Activated T-cell treated with anti-CD3 and anti-CD28 coated beads, Interleukin-2, amount 50 U/mL, for 48 hours (primary cell): ENCODE data around the gene ZNF862.
"Not testable (repeated sequence)": the region's sequence is repeated elsewhere in the genome, so short reads cannot be mapped to it uniquely, and the experiment has no call there.

Source experiments
- DNase-seq, 2 experiments: peaks; one replicate each; pipeline ENCODE4 v3.0.0-alpha.2; 2020

Gene ZNF862

GRCh38 chr7:149825567-149826343 is 12.4 kb upstream of the ZNF862 start:
- DNase-seq: no peak

GRCh38 chr7:149826344-149827088 is 11.7 kb upstream of the ZNF862 start:
- DNase-seq: no peak

DNA sequence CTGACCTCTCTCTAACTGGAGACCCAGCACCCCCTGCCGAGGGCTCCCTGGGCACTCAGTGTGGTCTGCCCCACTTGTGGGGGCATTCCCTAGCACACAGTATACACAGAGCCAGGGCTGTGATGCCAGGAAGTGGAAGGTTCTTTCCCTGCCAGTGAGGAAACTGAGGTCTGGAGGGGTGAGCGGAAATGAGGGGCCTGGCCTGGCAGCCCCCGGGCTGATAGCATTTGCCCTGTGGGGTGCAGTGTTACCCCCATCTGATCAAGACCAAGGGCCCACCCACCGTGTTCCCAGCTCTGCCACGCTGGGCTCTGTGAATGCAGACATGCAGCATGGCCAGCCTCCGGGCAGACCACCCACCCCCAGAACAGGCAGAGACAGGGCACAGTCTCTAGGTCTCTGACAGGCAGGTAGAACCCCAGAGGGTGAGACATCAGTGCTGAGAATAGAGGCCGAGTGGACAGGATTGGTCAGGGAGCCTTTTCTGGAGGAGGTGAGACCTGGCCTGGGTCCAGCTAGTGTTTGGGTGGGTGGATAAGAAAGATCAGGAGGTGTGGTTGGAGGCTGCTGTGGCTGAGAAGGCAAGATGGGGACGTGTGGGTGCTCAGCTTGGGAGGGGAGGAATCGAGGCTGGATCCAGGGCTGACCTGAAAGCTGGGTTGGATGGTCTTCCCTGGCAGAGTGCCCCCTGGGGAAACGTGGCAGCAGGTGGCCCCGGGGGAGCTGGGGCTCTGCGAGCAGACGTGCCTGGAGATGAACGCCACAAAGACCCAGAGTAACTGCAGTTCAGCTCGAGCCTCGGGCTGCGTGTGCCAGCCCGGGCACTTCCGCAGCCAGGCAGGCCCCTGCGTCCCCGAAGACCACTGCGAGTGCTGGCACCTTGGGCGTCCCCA is 10.8 kb upstream of the ZNF862 start:
- DNase-seq: no peak

- DNase-seq: no peak
Observed at GRCh38 chr7:149828357-149829309, 9.5 kb upstream of the ZNF862 start.

- DNase-seq: not testable (repeated sequence)
Observed at GRCh38 chr7:149830527-149830926, 7.6 kb upstream of the ZNF862 start.

DNA sequence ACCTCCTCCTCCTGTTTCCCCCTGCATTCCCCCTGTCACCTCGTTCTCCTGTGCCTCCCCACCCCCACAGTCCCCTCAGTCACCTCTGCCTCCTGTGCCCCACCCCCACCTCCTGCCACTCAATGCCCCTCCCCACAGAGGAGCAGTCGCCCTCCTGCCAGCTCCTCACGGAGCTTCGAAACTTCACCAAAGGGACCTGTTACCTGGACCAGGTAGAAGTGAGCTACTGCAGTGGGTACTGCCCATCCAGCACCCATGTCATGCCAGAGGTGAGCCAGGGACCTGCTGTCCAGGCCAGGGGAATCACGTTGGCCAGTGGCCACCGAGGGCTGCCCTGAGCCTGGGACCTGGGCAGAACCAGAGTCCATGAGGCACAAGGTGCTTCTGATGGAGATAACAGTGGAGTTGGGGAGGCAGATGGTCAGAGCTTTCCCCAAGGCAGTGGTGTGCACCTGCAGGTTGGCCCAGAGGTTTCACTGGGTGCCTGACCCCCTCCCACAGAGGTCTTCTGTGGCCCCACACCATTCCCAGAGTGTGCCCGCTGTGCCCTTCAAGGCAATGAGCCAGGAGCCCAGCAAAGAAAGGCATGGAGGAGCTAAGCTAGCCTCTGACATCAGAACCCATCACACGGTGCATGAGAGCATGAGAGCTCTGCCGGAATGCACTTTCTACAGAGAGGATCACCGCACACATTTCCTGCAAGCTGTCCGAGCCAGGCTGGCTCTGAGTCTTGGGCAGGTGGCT is 7.0 kb upstream of the ZNF862 start:
- no peak for DNase-seq

- no peak for DNase-seq
Observed at GRCh38 chr7:149831741-149832219, 6.4 kb upstream of the ZNF862 start.

DNA sequence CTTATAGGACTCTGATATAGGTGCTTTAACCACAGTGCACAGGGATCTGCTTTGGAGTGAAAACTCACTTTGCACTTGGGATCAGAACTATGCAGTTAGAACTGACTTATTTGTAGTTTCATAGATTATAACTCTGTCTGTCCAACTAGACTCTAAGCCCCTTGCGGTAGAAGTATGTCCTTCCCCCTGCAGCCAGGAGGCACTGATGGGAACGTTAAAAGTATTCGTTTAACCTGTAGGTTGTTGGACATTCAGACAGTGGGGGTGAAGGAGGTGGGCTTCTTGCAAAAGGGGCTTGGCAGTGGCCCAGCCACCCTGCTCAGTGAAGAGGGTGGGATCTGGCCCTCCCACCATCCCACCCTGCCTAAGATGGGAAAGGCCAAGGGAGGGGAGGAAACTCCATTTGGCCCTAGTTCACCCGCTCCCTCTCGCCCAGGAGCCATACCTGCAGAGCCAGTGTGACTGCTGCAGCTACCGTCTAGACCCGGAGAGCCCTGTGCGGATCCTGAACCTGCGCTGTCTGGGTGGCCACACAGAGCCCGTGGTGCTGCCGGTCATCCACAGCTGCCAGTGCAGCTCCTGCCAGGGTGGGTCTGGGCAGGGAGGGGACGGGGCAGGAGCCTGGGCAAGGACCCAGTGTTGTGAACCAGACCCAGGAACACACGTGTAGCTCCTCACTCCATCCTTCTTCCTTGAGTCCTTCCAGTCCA is 5.7 kb upstream of the ZNF862 start:
- no peak for DNase-seq

DNA sequence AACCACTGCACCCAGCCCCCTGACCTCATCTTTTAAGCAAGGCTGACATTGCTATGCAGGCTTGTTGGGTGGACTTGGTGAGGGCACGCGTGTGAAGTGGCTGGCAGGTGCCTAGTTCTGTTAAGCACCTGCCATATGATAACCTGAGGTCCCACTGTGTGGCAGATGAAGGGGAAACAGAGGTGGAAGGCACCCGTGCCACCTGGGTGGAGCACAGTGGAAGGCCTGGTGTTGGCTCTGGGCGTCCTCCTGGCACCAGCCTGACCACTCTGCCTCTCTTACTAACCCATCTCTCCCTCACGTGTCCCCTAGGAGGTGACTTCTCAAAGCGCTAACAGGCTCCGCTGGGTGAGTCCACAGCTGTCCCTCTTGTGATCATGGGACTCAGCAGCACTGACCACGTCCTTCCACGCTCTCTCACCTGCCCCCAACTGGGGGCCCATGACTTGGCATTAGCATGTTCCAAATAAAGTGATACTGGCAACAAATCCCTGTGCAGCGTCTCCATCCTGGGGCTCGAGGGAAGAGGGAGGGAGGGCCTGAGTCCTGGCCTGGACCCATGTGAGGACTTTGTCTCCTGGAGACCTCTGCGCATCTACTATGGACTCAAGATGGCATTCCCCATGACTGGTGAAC is 4.6 kb upstream of the ZNF862 start:
- no peak for DNase-seq

- no peak for DNase-seq
Observed at GRCh38 chr7:149834601-149835000, 3.6 kb upstream of the ZNF862 start.

DNA sequence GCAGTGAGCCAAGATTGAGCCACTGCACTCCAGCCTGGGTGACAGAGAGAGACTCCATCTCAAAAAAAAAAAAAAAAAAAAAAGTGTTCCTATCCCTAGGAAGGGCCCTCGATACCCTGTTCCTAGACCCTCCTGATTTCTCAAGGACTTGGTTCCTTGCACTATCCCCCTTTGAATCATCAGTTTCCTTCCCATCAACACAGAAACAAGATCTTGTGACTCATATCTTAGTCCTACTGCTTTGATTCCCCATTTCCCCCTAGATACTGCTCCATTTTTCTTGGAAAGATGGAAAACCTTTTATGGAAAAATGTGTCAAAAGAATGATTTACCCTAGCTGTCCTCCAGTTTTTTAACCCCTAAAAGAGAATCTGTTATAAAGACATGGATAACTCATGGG is 1.7 kb upstream of the ZNF862 start:
- no peak for DNase-seq

DNA sequence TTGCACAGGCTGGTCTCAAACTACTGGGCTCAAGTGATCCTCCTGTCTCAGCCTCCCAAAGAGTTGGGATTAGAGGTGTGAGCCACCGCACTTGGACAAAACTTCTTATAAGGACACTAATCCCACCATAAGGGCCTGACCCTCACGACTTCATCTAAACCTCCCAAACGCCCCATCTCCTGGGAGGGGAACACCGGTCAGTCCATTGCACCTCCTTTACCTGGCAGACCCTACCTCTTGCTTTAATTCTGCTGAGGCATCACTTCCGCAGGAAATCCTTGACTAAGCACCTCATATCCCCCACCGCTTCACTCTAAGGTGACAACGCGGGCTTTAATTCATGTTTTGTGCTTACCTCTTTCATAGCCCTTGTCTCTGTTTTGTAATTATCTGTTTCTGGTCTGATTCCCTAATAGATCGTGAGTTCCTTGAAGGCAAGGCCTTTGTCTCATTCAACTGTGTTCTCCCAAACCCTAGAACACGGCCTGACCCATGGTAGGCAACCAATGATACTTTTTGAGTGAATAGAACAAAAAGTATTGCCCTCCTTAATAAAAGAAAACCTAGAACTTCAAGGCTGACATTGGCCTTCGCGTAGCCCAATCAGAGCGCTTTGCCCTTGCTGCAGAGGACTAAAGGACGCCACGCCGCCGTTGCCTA is 481 bp upstream of the ZNF862 start:
- no peak for DNase-seq

GRCh38 chr7:149838992-149839408 is 825 bp downstream of the ZNF862 start:
- DNase-seq: no peak

GRCh38 chr7:149839933-149840332 is 1.8 kb downstream of the ZNF862 start:
- no peak for DNase-seq

GRCh38 chr7:149843566-149843965 is 5.4 kb downstream of the ZNF862 start:
- DNase-seq: no peak

- no peak for DNase-seq
Observed at GRCh38 chr7:149844445-149844844, 6.3 kb downstream of the ZNF862 start.

DNA sequence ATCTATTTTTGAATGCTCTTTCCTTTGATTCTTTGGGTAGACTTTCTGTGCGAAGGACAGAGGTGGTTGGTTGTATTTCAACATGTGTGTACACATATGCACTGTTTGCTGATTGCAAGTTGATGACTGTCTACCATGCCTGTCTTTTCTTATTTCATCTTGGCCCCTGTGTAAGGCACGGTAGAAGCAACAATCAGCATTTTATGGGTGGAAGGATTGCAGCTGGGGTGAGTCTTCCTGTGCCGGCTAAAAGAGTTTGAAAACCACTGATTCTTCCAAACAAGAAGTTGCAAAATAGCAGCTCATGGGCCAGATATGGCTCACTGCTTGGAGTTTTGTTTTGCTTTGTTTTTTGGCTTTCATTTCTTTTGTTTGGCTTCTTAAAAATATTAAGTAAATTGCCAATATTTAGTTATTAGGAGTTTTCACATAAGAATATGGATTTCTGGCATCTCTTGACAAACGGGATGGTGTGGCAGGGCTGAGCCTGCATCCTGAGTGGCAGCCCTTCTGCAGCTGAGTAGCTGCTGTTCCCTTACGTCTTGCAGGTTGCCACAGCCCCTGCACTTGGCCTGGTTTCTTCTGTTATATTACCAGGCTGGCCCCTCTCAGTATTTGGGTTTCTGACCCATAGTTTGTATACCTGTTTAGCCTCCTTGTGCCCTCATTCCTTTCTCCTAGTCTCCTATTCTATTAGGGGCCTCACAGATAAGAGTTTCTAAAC is 7.2 kb downstream of the ZNF862 start:
- no peak for DNase-seq

DNA sequence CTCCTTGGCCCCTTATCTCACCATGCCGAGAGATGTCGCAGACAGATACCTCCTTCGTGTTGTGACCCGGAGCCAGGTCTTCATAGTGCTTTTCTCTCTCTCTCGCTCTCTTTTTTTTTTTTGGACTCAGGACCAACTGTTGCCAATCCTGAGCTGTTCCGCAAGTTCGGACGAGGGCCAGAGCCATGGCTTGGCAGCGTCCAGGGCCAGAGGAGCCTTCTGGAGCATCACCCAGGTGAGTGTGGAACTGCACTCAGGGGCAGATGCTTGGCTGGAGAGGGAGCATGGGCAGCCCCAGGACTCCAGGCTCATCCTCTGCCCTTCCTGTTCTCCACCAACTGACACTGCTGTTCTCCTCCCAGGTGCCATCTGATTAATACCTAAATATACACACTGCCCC is 7.8 kb downstream of the ZNF862 start:
- DNase-seq: no peak
